ENCODE data around the gene PXDN.

DNA sequence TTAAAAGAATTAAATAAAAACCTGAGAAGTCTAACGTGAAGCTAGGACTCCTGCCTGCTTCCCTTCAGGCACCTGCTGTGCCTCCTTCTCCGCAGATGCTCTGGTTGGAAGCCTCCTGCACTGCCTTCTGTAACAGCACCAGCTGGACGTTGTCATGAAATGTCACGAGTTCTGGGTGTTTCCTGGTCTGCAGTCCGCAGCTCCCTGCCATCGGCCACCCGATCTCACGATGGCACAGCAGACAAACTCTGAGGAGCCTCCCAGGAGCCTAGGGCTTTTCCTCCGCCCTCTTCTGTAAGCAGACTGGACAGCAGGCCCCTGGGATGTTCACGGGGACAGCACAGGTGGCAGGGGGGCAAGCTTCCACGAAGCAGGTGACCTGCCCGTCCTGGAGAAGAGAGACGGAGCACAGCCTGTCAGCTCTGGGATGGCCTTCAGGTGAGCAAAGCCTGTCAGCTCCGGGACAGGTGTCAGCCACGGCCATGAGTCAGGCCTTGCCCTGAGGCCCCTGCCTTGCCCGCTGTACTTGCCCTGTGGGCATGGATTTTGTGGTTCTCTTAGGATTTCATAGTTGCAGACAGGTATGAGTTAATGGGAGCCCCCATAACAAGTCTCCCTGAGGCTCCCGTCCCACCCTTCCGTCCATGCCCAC lies 110.3 kb downstream of the PXDN start:
- TF ChIP-seq, protein P1, sequence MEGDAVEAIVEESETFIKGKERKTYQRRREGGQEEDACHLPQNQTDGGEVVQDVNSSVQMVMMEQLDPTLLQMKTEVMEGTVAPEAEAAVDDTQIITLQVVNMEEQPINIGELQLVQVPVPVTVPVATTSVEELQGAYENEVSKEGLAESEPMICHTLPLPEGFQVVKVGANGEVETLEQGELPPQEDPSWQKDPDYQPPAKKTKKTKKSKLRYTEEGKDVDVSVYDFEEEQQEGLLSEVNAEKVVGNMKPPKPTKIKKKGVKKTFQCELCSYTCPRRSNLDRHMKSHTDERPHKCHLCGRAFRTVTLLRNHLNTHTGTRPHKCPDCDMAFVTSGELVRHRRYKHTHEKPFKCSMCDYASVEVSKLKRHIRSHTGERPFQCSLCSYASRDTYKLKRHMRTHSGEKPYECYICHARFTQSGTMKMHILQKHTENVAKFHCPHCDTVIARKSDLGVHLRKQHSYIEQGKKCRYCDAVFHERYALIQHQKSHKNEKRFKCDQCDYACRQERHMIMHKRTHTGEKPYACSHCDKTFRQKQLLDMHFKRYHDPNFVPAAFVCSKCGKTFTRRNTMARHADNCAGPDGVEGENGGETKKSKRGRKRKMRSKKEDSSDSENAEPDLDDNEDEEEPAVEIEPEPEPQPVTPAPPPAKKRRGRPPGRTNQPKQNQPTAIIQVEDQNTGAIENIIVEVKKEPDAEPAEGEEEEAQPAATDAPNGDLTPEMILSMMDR (conservative IDR thresholded peaks at IDR 0.05 in 1 of 2, IDR thresholded peaks at IDR 0.05 in 1 of 2; ENCODE audit: extremely low read depth in 1 of 2, insufficient read depth in 1 of 2, low read depth in 1 of 2, low read length in 2 of 2), result no peak
- no peak for TF ChIP-seq EZH2 (IDR thresholded peaks at IDR 0.05; ENCODE audit: borderline replicate concordance, low read length)

Data from mammary epithelial cell (primary cell).